ENCODE data around the gene NPPB.

The NPPB gene

DNA sequence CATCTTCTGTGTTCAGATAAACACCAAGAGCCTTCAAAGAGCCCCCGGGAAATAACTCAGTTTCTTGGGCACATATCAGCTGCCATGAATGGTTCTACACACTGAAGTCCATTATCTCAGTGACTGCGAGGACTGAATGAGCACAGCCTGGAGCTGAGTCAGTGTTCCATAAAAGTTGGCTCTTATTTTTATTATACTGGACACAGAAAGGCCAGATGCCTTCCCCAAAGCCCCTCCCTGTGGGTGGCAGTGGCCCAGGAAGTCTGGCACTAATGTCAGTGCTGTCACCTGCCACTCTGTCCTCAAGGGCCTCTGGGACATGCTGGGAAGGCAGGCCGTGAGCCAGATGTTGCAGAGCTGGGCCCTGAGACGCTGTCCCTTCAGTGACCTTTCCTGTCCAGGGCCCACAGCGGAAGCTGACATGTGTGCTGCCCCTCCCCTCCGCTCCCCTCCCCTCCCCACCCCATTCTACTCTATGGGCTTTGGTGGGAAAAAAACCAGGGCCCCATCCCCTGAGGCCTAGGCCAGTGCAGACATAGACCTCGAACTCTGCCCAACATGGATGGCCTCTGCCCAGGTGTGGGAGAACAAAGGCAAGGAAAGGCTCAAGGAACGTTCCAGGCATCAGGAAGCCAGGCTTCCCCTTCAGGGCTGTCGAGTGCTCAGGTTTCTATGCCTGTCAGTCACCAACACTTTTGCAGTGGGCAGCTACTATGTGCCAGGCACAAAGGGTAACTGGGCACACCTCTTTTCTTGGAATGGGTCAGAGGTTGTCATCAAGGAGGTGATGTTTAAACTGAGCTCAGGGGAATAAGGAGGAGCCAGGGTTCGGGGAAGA is 22.4 kb upstream of the NPPB start:
- no peak for DNase-seq

DNA sequence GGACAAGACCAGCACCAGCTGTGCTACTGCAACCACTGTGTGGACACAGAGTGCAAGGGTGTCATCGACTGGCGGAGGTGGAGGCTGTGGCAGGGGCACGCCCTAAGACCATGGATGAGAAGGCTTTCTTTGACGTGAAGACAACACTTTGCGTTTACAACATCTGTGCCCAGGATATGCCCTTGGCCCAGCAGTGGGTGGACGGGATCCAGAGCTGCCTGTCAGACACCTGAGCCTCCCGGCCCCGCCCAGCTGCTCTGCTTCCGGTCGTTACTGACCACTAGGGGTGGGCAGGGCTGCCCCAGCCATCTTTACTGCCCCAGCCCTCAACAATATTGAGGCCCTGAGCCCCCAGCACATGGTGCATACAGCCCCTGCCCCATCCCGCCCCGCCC is 21.4 kb upstream of the NPPB start:
- DNase-seq, result no peak

DNA sequence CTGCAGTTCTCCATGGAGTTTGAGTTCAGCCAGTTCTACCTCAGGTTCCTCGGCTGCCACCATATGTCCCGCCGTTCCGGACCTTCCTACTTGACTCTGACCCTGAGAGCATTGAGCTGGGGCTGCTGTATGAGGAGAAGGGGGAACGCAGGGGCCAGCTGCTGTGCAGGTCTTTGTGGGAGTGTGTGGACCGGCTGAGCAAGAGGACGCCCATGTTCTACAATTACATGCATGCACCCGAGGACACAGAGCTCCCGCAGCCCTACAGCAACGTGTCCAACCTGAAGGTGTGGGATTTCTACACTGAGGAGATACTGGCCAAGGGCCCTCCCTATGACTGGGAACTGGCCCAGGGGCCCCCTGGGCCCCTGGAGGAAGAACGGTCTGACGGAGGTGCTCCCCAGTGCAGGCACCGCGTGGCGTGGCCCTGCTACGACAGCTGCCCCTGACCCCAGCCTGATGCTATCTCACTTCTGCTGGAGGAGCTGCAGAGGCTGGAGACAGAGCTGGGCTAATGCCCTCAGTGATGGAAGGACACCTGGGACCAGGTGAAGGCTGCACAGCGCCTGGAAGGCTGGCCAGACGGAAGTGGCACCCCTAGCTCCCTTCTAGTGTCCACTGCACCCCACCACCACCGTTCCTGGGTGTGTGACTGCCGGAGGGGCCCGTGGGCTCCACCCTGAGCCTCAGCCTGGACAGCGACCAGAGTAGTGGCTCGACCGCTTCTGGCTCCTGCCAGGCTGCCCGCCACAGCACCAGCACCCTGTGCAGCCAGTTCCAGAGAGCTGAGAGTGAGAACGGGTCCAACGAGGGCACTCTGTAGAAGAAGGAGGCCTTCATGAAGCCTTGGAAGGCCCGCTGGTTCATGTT is 20.8 kb upstream of the NPPB start:
- DNase-seq, result no peak

DNA sequence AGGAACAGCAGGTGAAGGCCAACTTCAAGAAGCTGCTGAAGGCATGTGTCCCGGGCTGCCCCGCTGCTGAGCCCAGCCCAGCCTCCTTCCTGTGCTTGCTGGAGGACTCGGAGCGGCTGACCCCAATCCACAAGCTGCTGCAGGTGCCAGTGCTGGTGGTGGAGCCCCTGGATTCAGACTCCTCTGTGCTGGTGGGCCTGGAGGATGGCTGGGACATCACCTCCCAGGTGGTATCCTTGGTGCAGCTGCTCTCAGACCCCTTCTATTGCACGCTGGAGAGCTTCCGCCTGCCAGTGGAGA is 20.1 kb upstream of the NPPB start:
- no peak for DNase-seq

DNA sequence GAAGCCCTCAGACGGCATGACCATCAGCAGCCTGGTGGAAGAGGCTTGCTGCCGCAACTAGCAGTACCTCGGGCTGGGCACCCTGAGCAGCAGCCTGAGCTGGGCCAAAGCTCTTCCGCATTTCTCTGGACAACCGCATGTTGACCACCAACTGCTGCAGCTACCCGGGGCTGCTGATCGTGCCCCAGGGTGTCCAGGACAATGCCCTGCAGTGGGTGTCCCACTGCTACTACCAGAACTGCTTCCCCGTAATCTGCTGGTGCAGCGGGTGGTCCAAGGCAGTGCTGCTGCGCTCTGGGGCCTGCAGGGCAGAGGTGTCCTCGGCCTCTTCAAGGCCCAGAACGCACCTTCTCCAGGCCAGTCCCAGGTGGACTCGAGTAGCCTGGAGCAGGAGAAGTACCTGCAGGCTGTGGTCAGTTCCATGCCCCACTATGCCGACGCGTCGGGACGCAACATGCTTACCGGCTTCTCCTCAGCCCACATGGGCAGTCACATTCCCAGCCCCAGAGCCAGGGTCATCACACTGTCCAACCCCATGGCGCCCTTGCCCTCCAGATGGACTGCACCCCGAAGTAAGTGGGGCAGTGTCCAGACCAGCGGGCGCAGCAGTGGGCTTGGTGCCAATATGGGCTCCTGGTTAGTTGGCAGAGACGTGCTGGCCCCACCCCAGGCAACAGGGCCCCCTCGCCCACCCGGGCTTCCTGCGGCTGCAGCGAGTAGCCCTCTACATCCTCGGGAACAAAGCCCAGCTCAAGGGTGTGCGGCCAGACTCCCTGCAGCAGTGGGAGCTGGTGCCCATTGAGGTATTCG is 19.5 kb upstream of the NPPB start:
- DNase-seq, result no peak

DNA sequence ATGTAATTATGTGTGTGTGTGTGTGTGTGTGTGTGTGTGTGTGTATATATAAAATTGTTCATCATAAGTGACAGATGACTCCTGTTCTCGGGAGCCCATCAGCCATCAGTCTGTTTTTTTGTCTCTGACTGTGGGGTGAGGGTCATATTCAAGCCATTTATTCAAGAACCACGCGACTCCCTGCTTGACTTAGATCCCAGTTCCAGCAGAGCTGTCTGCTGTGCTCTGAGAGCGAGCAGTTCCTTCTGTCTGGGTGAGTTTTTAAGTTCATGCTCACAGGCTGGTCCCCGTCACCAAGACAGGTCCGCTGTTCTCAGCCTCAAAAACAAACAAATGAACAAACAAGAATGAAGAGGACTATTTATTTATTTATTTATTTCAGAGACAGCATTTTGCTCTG is 18.3 kb upstream of the NPPB start:
- no peak for DNase-seq

DNA sequence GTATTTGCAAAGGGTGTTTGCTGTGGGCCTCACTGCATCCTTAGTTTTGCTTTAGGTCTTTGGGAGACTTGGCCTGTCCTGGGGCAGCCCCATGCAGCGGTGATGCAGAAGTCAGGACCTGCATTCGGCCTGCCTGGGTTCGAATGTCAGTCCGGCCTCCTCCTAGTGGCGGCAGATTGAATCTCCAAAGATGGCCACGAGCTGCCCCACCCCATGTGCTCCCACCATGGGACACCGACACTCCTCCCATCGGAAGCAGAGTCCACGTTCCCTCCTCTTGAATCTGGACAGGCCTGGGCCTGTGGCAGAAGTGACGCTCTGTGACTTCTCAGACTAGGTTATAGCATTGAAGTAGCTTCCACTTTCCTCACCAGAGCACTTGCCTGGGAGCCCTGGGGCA is 16.3 kb upstream of the NPPB start:
- no peak for DNase-seq

DNA sequence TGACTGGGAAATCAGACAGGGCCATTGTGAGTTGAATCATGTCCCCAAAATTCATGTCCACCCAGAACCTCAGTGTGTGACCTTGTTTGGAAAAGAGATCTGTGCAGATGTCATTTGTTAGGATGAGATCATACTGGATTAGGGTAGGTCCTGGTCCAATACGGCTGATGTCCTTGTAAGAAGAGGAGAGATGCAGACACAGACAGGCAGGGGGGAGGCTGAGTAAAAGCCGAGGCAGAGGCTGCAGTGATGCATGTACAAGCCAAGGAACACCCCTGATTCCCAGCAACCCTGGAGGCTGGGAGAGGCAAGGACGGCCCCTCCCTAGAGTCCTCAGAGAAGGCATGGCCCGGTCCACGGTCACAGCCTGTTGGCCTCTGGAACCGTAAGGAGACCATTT is 15.9 kb upstream of the NPPB start:
- DNase-seq, result no peak

DNA sequence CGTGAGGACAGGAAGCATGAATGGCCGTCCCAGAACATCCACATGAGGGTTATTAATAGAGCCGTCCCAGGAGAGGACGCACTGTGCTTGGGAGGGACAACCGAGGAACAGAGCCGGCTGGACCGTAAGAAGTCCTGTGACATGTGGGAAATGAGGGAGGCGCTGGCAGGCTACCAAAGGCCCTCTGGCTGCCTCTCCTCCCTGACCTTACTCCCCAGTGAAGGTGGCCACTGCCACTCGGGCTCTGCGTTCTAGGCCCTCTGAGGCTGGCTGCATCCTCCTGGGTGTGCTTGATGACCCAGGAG is 15.5 kb upstream of the NPPB start:
- DNase-seq, result no peak

DNA sequence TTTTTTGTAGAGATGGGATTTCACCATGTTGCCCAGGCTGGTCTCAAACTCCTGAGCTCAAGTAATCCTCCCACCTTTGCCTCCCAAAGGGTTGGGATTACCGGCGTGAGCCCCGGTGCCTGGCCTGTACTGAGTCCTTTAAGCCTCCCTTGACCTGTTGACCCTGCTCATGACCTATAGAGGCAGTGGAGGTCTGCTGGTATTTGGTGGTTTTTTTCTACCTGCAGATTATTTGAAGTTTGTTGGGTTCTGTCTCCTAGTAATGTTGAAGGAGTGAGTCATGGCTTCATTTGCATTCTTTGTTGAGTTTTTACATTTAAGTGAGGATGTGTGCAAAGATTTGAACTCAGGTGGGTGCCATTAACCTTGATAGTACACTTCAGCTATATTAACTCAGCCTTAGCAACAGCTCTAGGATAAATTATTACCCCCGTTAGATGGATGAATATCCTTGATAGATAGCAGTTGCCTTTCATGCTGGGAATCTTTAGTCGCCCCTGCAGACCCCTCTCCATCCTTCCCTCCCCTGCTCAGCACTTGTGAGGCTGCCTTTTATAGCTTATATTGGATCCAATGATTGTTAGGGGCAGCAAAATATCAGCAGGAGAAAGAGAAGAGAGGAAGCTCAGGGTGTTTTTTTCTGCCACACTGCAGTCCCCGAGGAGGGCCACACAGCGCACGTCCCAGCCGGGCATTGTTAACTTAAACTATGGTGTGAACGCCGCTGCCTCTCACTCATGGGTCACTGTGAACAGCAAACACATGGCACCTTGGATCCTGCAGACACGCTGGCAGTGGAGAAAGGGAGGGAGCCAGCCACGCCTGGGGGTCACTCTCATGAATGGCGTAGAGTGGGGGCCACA is 14.9 kb upstream of the NPPB start:
- no peak for DNase-seq

DNA sequence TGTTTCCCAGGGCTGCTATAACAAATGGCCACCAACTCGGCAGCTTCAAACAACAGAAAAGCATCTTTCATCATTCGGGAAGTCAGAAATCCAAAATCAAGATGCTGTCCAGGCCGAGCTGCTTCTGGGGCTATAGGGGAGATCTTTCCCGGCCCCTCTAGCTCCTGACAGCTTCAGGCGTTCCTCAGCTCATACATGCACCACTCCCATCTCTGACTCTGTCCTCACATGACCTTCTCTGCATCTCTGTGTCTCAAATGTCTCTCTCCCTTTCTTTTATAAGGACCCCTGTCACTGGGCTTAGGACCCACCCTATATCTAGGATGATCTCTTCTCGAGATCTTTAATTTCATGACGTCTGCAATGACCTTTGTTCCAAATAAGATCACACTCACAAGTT is 13.8 kb upstream of the NPPB start:
- DNase-seq, result no peak

DNA sequence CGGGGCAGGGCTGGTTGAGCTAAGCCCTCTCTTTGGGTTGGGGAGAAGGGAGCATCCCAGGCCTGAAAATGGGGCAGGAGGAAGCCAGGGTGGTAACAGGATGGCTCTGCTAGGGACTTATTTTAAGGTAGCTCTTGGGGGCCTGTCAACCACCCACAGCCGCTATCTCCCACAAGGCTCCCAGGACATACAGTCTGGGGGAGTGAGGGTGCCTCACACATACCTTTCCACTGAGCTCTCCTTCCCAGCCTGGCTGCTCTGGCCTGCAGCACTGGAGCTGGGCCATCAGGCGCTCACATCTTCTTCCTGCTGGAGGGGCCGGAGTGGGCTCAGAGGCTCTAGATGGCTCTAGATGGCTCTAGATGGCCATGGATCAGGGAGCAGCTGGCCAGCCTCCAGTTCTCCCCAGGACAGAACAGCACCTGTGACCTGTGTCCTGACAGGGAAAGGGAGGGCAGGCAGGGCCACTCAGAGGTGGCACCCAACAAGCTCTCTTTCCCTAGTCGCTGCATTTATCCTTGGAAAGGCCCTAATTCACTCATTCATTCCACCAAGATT is 11.0 kb upstream of the NPPB start:
- DNase-seq, result no peak

DNA sequence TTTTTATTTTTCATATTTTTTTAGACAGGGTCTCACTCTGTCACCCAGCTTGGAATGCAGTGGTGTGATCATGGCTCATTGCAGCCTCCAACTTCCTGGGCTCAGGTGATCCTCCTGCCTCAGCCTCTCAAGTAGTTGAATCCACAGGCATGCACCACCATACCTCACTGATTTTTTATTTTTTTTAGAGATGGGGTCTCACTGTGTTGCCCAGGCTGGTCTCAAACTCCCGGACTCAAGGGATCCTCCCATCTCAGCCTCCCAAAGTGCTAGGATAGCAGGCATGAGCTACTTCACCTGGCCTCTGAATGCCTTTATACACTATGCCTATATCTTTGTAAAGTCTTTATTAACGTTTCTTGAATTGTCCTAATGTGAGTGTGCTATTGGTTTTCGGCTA is 10.4 kb upstream of the NPPB start:
- DNase-seq, result no peak

DNA sequence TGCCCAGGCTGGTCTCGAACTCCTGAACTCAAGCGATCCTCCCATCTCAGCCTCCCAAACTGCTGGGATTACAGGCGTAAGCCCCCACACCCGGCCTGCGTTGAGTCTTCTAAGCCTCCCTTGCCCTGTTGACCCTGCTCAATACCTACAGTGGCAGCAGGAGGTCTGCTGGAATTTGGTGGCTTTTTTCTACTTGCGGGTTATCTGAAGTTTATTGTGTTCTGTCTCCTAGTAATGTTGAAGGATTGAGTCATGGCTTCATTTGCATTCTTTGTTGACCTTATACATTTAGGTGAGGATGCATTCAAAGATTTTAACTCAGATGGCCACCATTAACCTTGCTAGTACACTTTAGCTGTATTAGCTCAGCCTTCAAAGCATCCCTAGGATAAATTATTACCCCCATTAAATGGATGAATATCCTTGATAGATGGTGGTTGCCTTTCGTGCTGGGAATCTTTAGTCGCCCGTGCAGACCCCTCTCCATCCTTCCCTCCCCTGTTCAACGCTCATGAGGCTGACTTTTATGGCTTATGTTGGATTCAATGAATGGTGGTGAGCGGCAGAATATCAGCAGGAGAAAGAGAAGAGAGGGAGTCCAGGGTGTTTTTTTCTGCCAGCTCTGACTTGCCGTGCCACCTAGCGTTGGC is 9.7 kb upstream of the NPPB start:
- DNase-seq, result no peak

DNA sequence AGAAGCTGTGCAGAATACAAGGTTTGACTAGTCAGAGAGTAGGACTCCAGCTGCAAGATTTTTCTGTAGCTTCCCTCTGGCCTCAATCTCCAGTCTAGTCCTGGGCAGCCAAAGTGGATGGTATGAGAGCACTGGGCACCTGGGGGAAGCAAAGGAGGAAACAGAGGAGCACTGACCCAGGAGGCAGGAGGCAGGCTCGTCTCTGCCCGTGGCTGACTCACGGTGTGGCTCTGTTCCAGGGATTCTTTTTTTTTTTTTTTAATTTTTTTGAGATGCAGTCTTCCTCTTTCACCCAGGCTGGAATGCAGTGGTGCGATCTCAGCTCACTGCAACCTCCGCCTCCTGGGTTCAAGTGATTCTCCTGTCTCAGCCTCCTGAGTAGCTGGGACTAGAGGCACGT is 4.1 kb upstream of the NPPB start:
- no peak for DNase-seq

DNA sequence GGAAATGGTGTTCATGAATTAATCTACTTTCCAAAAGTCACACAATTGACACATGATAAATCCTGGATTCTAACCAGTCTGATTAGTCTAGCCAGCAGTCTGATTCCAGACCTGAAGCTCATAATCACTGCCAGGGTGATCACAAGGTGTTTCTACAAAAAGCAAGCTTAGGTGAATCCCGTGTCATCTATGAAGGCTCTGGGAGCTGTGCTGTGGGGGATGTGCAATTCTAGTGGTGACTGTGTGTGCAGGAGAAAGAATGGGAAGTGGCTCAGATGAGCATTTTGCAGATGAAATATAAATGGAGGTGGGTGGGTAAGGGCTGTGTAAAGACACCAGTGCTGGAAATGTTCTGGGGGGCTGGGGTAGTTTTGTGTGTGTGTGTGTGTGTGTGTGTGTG is 1.8 kb upstream of the NPPB start:
- DNase-seq, result no peak

DNA sequence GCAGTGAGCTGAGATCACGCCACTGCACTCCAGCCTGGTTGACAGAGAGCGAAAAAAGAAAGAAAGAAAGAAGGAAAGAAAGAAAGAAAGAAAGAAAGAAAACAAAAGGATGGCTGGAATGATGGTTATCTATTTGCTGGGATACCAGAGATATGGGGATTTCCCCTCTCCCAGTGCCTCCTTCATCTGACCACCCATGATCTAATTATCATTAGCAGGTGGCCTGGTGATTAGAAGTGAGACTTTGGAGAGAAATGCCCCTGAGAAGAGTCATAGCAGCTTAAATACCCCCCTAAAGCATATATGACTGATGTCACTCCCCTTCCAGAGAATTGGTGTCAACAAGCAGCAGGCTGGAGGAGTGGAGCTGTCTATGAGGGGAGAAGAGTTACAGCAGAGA is 1.3 kb upstream of the NPPB start:
- no peak for DNase-seq

DNA sequence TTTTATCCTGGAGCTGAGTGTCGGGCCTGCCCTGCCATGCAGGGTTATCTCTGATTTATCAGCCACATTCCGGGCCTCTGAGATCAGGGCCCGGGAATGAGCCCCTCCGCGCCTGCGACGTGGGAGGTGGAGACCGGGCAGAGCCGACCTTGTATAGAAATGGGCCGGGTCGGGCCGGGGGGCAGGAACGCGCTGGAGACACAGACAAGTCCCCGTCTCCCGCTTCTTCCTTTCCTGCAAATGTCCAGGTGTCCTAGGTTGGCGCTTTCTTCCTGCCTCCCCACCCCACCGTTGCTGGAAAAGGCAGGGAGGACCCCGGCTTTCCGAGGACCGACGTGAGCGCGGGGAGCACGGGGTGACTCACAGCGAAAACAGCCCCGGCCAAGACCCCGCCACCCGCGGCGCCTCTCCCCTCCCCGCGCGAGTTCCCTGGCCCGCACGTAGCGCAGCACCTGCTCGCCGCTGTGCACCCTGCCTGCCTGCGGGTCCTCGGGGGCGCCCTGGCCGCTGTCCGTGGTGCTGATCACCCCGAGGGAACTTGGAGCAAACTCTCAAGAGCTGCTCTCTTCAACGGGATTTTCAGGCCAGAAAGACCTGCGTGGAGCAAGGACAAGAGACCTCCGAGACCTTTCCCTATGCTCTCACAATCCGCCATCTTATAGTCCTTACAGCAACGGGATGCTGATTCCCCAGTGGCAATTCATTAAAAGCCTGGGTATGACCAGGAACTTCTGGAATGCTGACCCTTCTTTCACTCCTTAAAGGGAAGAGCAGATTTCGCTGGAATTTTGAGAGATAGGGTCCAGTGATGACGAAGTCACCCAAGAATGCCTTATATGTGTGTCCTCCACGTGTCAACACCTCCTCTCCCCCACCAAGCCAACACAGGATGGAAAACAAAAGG is 475 bp upstream of the NPPB start:
- peak; percentile 68 for DNase-seq

DNA sequence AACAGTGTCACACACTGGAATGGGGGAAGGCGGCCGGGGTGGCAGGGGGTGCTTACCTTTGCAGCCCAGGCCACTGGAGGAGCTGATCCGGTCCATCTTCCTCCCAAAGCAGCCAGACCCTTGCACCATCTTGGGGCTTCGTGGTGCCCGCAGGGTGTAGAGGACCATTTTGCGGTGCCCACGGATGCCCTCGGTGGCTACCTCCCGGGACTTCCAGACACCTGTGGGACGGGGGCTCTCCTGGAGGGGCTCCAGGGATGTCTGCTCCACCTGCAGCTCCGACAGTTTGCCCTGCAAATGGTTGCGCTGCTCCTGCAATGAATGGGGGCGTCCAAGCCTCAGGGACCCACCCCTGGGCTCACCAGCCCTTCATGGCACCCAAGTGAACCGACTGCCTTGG is 587 bp downstream of the NPPB start:
- no peak for DNase-seq

DNA sequence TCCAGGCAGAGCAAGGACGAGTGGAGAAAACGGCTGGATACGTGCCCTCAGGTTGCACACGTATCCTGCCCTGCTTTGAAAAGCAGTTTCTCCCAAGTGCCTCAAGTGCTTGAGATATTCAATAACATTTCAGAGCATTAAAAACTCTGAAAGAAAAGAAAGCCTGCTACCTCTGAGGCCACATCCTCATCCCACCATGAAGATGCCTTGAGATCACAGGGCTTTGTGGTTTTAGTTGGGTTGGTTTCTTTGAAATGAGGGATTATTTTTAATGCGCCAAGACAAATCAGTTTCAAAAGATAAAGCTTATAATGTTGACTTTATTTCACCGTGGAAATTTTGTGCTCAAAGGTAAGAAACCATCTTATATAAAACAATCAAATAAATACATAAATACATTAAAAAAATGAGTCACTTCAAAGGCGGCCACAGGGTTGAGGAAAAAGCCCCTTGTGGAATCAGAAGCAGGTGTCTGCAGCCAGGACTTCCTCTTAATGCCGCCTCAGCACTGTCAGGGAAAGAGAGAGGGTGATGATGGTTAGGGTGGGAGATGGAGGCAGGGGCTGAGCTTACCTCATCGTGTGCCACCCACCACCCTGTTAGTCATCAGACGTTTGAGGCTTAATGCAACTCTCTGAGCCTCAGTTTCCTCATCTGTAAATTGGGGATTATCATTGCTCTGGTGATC is 1.4 kb downstream of the NPPB start:
- no peak for DNase-seq
